Measurements from ENCODE around the gene ZNF74.
"Not testable (repeated sequence)": the region's sequence is repeated elsewhere in the genome, so short reads cannot be mapped to it uniquely, and the experiment has no call there.

ZNF74 gene

DNA sequence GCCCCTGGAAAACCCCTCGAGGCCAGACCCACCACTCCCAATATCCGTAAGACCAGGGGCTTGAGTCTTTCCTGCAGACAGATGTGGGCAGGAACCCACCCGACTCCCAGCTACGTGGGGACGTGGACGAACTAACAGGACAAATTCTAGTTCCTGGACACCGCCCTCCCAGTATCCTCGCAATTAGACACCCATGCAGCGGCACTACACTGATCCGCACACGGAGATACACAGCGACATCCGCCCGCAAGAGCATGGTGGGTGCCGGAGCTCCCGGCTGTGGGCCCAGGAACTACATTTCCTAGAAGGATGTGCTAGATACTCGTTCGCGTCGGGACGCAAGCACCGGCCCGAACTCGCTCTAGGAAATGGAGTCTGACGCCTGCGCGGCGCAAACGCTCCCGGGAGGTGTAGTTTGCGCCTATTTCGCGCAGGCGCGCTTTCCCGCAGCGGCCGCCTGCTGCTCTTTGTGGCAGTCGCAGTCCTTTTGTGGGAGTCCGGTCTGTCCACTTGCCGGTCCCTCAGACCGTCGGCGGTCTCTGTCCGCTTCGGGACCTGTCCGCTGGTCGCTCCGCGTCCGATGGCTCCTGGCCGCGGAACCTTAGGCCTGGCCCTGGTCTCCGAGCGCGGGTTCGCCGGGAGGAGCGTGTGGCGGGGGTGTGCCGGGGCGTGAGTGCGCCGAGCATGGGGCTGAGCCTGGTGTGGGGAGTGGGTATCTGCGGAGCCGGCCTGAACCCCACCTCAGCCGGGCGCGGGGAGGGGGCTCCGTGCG, at the start of gene ZNF74:
Gene ZNF74 (plus strand): TSS at position 447 of the 772 bp plus-strand sequence. CDS start 478 bp downstream, outside the sequence.
- peak; percentile 59 for DNase-seq (ENCODE audit: low read depth)
- no peak for TF ChIP-seq CTCF (conservative IDR thresholded peaks at IDR 0.05; ENCODE audit: low read depth, low read length)
- H3K4me3 ChIP-seq (ENCODE audit: low read length), result peak within 1 kb of the TSS; percentile 76

DNA sequence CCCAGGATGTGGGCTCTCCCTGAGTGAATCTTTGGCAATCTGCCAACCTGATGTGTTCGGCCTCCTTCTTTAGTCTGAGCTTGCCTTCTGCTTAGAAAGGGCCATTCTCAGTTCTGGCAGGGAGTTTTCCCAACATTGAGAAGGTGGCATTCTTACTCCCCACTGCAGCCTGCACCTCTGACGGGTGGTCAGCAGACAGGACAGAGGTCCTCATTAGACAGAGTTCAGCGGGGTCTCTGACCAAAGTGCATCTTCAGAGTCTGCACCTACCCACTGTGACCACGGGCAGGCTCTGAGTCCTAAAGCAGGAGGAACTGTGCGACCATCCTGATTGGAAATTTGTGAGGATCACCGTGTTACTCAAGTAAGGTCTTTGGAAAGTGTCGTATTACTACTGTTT, 47.4 kb upstream of the ZNF74 start:
- DNase-seq (ENCODE audit: low read depth); H3K4me3 ChIP-seq (ENCODE audit: low read length): not testable (repeated sequence)

- not testable (repeated sequence) for H3K4me3 ChIP-seq (ENCODE audit: low read length); DNase-seq (ENCODE audit: low read depth)
Observed at GRCh38 chr22:20352536-20352935, 41.4 kb upstream of the ZNF74 start.

GRCh38 chr22:20354238-20354975, 39.5 kb upstream of the ZNF74 start:
- no peak for DNase-seq (ENCODE audit: low read depth)
- TF ChIP-seq CTCF (conservative IDR thresholded peaks at IDR 0.05; ENCODE audit: low read depth, low read length), result no peak
- H3K4me3 ChIP-seq (ENCODE audit: low read length), result no peak overlapping the region

DNA sequence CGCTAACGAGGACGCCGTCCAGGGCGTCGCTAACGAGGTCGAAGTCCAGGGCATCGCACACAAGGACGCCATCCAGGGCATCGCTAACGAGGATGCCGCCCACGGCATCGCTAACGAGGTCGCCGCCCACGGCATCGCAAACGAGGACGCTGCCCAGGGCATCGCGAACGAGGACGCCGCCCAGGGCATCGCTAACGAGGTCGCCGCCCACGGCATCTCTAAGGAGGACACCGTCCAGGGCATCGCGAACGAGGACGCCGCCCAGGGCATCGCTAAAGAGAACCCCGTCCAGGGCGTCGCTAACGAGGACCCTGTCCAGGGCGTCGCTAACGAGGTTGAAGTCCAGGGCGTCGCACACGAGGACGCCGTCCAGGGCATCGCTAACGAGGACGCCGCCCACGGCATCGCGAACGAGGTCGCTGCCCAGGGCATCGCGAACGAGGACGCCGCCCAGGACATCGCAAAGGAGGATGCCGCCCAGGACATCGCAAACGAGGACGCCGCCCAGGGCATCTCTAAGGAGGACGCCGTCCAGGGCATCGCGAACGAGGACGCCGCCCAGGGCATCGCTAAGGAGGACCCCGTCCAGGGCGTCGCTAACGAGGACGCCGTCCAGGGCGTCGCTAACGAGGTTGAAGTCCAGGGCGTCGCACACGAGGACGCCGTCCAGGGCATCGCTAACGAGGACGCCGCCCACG, 37.9 kb upstream of the ZNF74 start:
- DNase-seq (ENCODE audit: low read depth); H3K4me3 ChIP-seq (ENCODE audit: low read length): not testable (repeated sequence)

- H3K4me3 ChIP-seq (ENCODE audit: low read length); DNase-seq (ENCODE audit: low read depth): not testable (repeated sequence)
Observed at GRCh38 chr22:20356906-20357305, 37.0 kb upstream of the ZNF74 start.

- H3K4me3 ChIP-seq (ENCODE audit: low read length); DNase-seq (ENCODE audit: low read depth): not testable (repeated sequence)
Observed at GRCh38 chr22:20357967-20358366, 36.0 kb upstream of the ZNF74 start.

DNA sequence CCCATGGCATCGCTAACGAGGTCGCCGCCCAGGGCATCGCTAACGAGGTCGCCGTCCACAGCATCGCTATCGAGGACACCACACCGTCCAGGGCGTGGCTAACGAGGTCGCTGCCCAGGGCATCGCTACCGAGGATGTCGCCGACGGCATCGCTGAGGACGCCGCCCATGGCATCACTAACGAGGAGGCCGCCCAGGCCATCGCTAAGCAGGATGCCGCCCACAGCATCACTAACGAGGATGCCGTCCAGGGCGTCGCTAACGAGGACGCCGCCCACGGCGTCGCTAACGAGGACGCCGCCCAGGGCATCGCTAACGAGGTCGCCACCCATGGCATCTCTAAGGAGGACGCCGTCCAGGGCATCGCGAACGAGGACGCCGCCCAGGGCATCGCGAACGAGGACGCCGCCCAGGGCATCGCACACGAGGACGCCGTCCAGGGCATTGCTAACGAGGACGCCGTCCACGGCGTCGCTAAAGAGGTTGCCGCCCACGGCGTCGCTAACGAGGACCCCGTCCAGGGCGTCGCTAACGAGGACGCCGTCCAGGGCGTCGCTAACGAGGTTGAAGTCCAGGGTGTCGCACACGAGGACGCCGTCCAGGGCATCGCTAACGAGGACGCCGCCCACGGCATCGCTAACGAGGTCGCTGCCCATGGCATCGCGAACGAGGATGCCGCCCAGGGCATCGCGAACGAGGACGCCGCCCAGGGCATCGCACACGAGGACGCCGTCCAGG, 35.3 kb upstream of the ZNF74 start:
- not testable (repeated sequence) for DNase-seq (ENCODE audit: low read depth); H3K4me3 ChIP-seq (ENCODE audit: low read length)

DNA sequence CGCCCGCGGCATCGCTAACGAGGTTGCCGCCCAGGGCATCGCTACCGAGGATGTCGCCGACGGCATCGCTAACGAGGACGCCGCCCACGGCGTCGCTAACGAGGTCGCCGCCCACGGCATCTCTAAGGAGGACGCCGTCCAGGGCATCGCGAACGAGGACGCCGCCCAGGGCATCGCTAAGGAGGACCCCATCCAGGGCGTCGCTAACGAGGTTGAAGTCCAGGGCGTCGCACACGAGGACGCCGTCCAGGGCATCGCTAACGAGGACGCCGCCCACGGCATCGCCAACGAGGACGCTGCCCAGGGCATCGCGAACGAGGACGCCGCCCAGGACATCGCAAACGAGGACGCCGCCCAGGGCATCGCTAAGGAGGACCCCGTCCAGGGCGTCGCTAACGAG, 33.7 kb upstream of the ZNF74 start:
- not testable (repeated sequence) for DNase-seq (ENCODE audit: low read depth); H3K4me3 ChIP-seq (ENCODE audit: low read length)

DNA sequence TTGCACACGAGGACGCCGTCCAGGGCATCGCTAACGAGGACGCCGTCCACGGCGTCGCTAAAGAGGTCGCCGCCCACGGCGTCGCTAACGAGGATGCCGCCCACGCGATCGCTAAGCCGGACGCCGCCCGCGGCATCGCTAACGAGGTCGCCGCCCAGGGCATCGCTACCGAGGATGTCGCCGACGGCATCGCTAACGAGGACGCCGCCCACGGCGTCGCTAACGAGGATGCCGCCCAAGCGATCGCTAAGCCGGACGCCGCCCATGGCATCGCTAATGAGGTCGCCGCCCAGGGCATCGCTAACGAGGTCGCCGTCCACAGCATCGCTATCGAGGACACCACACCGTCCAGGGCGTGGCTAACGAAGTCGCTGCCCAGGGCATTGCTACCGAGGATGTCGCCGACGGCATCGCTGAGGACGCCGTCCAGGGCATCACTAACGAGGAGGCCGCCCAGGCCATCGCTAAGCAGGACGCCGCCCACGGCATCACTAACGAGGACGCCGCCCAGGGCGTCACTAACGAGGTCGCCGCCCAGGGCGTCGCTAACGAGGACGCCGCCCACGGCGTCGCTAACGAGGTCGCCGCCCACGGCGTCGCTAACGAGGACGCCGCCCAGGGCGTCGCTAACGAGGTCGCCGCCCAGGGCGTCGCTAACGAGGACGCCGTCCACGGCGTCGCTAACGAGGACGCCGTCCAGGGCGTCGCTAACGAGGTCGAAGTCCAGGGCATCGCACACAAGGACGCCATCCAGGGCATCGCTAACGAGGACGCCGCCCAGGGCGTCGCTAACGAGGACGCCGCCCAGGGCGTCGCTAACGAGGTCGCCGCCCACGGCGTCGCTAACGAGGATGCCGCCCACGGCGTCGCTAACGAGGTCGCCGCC, 32.8 kb upstream of the ZNF74 start:
- H3K4me3 ChIP-seq (ENCODE audit: low read length); DNase-seq (ENCODE audit: low read depth): not testable (repeated sequence)

DNA sequence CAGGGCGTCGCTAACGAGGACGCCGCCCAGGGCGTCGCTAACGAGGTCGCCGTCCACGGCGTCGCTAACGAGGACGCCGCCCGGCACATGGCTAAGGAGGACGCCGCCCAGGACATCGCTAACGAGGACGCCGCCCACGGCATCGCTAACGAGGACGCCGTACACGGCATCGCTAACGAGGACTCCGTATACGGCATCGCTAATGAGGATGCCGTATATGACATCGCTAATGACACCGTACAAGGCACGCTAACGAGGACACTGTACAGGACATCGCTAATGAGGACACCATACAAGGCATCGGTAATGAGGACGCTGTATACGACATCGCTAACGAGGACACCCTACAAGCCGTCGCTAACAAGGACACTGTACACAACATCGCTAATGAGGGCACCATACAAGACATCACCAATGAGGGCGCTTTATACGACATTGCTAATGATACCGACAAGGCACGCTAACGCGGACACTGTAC, 32.2 kb upstream of the ZNF74 start:
- not testable (repeated sequence) for DNase-seq (ENCODE audit: low read depth); H3K4me3 ChIP-seq (ENCODE audit: low read length)

DNA sequence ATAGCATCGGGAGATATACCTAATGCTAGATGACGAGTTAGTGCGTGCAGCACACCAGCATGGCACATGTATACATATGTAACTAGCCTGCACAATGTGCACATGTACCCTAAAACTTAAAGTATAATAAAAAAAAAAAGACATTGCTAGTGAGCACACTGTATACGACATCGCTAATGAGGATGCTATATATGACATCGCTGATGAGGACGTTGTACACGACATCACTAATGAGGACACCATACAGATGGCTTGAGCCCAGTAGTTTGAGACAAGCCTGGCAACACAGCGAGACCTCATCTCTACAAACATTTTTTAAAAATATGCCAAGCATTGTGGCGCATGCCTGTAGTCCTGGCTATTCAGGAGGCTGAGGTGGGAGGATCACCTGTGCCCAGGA, 31.5 kb upstream of the ZNF74 start:
- not testable (repeated sequence) for DNase-seq (ENCODE audit: low read depth); H3K4me3 ChIP-seq (ENCODE audit: low read length)

DNA sequence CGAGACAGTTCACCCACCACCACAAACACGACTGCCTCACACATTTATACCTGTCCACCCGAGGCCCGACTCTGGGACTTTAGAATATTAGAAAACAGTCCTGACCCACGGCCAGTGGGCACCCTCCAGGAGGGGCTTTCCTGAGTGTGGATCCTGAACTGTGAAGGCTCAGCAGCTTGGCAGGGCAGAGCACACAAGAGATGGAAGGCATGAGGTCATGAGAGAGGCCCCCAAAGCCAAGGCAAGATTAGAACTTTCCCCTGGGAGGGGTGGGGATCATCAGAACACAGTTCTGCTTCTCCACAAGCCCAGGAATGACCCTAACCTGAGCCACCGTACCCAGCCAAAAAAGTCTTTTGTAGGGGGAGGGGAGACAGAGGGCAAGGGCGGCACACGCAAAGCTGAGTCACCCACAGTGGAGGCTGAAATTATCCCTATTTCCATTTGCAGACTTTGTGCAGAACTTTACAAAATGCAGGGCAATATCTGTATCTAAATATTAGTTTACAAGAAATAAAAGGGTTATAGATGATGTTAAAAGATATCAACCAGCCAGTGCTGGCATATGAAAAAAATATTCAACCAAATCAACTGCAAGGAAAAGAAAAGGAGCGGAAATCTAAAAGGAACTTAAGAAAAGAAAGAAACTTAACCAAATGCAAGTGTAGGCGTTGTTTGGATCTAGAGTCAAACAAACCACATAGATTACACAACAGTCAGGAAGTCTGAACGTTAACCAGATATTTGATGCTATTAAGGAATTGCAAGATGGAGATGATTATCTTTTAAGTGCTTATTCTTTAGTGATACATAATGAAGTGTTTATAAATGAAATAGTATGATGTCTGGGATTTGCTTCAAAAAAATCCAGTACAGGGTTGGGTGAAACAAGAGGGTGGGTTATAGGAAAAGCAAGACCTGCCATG, 29.4 kb upstream of the ZNF74 start:
- DNase-seq (ENCODE audit: low read depth); H3K4me3 ChIP-seq (ENCODE audit: low read length): not testable (repeated sequence)

GRCh38 chr22:20366841-20367240, 27.1 kb upstream of the ZNF74 start:
- H3K4me3 ChIP-seq (ENCODE audit: low read length); DNase-seq (ENCODE audit: low read depth): not testable (repeated sequence)
